Colonic mucosa (tissue), 4 donors: ENCODE results near the gene ORM2. TPM values are rescaled to one million over a fixed set of nuclear protein-coding genes. Genes with fewer than 3 reads are reported as not detected.

Experiments
- DNase-seq: peaks from one replicate; pipeline ENCODE4 v3.0.0-alpha.2; 2020
- H3K27ac ChIP-seq: fragments of 200-600 bp; one replicate; pipeline ENCODE4 v1.8.0; 2021
- H3K27me3 ChIP-seq: fragments of 200-600 bp; one replicate; pipeline ENCODE4 v1.8.0; 2021
- H3K36me3 ChIP-seq: fragments of 200-600 bp; one replicate; pipeline ENCODE4 v1.8.0; 2021
- H3K4me1 ChIP-seq: fragments of 200-600 bp; one replicate; pipeline ENCODE4 v1.8.0; 2021; ENCODE audit warnings: mild to moderate bottlenecking
- H3K4me3 ChIP-seq: fragments of 200-600 bp; one replicate; pipeline ENCODE4 v1.8.0; 2021
- H3K9ac ChIP-seq, 2 donors: one replicate each; pipeline ENCODE4 v1.7.0; 2013; ENCODE audit warnings: control low read depth in 2 of 2, low read depth in 2 of 2, low read length in 2 of 2
- H3K9me3 ChIP-seq: fragments of 200-600 bp; one replicate; pipeline ENCODE4 v1.8.0; 2021
- CTCF ChIP-seq: fragments of 200-600 bp; IDR thresholded peaks from one replicate; pipeline ENCODE4 v1.8.0; 2022; ENCODE audit warnings: antibody characterized with exemption, mild to moderate bottlenecking
- intact Hi-C: fragments of 100-400 bp; cut with DNase I; formaldehyde crosslinking; loops from one replicate; pipeline ENCODE4 v1.14.1; 2022
- total RNA-seq, 2 donors: library from RNA; stranded (reverse); fragmentation: NEBNext Ultra II Directional in 1 of 2; extraction: Animal tissue kit (Norgen Biotek cat#: 25700) in 1 of 2; gene quantifications; one replicate each; pipeline ENCODE4 v1.2.1, GENCODE V29; 2021
- donor health status: healthy.
- donor health status: DM: no; HTN: no; CAD: no.
- donor health status: DM: no; HTN: no; CAD: no.

Gene ORM2
- total RNA-seq, 2 donors from 2014 or later: 2.4 TPM; not detected in 1

GRCh38 chr9:114303977-114304376 is 25.7 kb upstream of the ORM2 start:
- intact Hi-C loops: no loop called here
- Histone ChIP-seq H3K27me3 (no peaks in the 10 kb centered on the region), H3K9me3 (no peaks in the 10 kb centered on the region), H3K4me3 (no peak overlapping the region), H3K27ac (no peak overlapping the region), H3K36me3 (no peaks in the 10 kb centered on the region), H3K4me1 (no peaks in the 10 kb centered on the region), H3K9ac (no peak overlapping the region)
- peak; percentile 7 for DNase-seq
- TF ChIP-seq CTCF: no peak

DNA sequence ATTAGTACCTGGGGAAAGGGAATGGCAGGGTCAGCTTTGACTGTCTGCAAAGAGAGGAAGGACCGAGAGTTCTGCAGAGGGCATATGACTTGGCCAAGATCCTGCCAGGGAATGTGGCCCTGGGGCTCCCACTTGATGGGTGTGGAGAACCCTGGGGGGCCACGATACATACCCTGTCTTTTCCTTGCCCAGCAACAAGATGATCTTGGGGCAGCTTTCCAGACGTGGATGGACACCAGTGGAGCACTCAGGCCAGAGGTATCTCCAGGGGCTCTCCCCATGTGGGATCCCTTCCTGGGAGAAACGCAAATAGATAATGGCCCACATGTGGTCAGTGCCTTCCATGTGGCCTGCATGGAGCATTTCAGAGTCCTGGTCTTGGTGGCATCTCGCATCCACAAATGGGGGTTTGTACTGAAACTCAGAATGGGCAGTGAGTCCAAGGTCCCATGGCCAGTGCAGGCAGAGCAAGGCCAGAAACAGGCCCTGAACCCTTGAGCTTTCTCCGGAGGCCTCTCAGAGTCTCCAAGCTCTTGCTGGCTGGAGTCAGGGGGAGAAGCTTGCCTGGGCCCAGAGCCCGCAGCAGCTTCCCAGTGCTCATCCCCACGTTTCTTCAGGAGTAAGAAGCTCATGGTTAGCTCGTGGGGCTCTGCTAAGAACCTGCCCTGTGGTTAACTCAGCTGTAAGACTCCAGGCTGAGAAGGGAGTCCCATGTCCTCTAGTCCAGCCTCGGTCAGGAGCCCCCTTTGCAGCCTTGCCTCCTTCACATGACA is 25.1 kb upstream of the ORM2 start:
- Histone ChIP-seq H3K4me3 (no peak overlapping the region), H3K27me3 (no peaks in the 10 kb centered on the region), H3K9ac (no peak overlapping the region), H3K9me3 (no peaks in the 10 kb centered on the region), H3K4me1 (no peaks in the 10 kb centered on the region), H3K36me3 (no peaks in the 10 kb centered on the region), H3K27ac (no peak overlapping the region)
- TF ChIP-seq CTCF: no peak
- DNase-seq: peak; percentile 15
- intact Hi-C loops: no loop called here

DNA sequence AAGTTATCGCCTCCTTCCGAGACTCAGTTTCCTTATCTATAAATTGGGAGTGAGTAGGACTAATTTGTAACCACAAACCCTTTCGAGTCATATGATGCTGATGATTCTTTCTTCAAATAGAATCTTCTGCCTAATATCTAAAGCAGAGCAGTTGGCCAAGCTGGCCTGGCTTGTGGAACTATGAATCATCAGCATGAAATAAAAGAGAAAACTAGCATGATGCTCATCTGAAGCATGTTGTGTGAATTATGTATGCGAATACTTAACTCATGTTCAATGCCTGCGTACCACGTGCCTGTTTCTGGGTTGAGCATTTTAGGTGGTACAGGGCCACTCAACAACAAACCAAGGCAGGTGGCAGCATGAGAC is 21.8 kb upstream of the ORM2 start:
- Histone ChIP-seq H3K9ac (no peak overlapping the region), H3K27ac (no peak overlapping the region), H3K27me3 (no peaks in the 10 kb centered on the region), H3K9me3 (no peaks in the 10 kb centered on the region), H3K36me3 (no peaks in the 10 kb centered on the region), H3K4me1 (no peaks in the 10 kb centered on the region), H3K4me3 (no peak overlapping the region)
- no peak for DNase-seq
- TF ChIP-seq CTCF: no peak
- intact Hi-C loops: no loop called here

- Histone ChIP-seq H3K9ac (no peak overlapping the region), H3K4me1 (no peaks in the 10 kb centered on the region), H3K27ac (no peak overlapping the region), H3K4me3 (no peak overlapping the region), H3K36me3 (no peaks in the 10 kb centered on the region), H3K27me3 (no peaks in the 10 kb centered on the region), H3K9me3 (no peaks in the 10 kb centered on the region)
- intact Hi-C loops: no loop called here
- no peak for TF ChIP-seq CTCF
- DNase-seq: no peak
These were observed 21.2 kb upstream of the ORM2 start for GRCh38 chr9:114308361-114308950.

DNA sequence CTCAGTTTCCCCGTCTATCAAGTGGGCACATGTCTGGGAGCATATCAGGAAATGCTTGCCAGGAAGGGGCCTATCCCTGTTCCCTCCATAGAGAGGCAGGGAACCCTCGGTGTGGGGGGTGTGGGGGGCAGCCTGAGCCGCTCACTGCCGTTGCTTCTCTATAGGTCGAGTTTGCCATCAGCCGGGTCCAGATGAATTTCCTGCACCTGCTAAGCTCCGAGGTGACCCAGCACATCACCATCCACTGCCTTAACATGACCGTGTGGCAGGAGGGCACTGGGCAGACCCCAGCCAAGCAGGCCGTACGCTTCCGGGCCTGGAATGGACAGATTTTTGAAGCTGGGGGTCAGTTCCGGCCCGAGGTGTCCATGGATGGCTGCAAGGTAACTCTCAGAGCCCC is 20.6 kb upstream of the ORM2 start:
- Histone ChIP-seq H3K4me1 (no peaks in the 10 kb centered on the region), H3K27ac (no peak overlapping the region), H3K9me3 (no peaks in the 10 kb centered on the region), H3K27me3 (no peaks in the 10 kb centered on the region), H3K4me3 (no peak overlapping the region), H3K36me3 (no peaks in the 10 kb centered on the region), H3K9ac (no peak overlapping the region)
- intact Hi-C loops: no loop called here
- TF ChIP-seq CTCF: no peak
- DNase-seq: no peak
